ENCODE data around the gene PCSK1.

PCSK1 gene

GRCh38 chr5:96433066-96433447 lies at the start of gene PCSK1:
PCSK1 (minus strand) TSS chr5:96433248; CDS start chr5:96433042, 206 bp downstream.
- peak within 1 kb of the TSS; percentile 31 for H3K4me3 ChIP-seq (ENCODE audit: low read depth, low read length)
- TF ChIP-seq, protein P1, sequence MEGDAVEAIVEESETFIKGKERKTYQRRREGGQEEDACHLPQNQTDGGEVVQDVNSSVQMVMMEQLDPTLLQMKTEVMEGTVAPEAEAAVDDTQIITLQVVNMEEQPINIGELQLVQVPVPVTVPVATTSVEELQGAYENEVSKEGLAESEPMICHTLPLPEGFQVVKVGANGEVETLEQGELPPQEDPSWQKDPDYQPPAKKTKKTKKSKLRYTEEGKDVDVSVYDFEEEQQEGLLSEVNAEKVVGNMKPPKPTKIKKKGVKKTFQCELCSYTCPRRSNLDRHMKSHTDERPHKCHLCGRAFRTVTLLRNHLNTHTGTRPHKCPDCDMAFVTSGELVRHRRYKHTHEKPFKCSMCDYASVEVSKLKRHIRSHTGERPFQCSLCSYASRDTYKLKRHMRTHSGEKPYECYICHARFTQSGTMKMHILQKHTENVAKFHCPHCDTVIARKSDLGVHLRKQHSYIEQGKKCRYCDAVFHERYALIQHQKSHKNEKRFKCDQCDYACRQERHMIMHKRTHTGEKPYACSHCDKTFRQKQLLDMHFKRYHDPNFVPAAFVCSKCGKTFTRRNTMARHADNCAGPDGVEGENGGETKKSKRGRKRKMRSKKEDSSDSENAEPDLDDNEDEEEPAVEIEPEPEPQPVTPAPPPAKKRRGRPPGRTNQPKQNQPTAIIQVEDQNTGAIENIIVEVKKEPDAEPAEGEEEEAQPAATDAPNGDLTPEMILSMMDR (IDR thresholded peaks at IDR 0.05; ENCODE audit: borderline replicate concordance, insufficient read depth, low read depth, low read length), result no peak

DNA sequence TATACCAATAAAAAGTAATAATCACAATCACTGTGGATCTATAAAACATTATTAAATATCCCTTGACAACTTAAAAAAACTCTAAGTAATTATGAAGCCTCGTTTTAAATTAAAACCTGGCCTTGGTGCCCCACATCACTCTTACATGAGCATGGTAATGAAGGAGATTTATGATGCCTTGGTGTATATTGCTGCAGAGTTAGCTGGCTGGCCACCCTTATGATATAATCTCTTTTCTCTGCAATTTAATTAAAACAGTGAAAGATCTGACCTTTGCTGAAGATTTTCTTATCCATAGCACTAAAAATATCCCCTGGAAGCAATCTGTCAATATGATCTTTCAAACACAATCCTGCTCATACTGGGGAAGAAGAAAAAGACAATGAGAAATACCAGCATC lies 48.8 kb upstream of the PCSK1 start:
- no peak overlapping the region for H3K4me3 ChIP-seq (ENCODE audit: low read depth, low read length)
- TF ChIP-seq, protein P1 (IDR thresholded peaks at IDR 0.05; ENCODE audit: borderline replicate concordance, insufficient read depth, low read depth, low read length), result no peak

GRCh38 chr5:96481009-96481786 lies 48.1 kb upstream of the PCSK1 start:
- TF ChIP-seq, protein P1 (IDR thresholded peaks at IDR 0.05; ENCODE audit: borderline replicate concordance, insufficient read depth, low read depth, low read length), result no peak

GRCh38 chr5:96478983-96479382 lies 45.9 kb upstream of the PCSK1 start:
- H3K4me3 ChIP-seq (ENCODE audit: low read depth, low read length), result no peak overlapping the region
- TF ChIP-seq, protein P1 (IDR thresholded peaks at IDR 0.05; ENCODE audit: borderline replicate concordance, insufficient read depth, low read depth, low read length), result no peak

More at GRCh38 chr5:96481009-96481786, 48.1 kb upstream of the PCSK1 start:
- no peak overlapping the region for H3K4me3 ChIP-seq (ENCODE audit: low read depth, low read length)

DNA sequence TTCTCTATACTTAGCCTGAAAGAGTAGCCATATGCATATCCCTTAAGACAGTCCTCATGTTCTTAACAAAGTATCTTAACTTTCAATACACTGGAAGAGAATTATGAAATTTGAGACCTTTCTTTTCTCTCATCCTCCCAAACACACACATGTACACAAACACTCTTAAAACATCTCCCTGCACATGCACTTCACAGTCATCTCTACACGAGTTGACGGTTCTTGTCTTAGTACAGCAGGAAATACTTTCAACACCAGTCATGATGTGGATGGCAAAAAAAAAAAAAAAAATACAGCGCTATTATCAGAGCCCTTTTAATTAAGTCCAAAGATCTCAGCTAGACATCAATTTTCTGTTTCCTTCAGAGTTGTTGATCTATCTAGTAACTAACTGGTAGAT lies 43.6 kb upstream of the PCSK1 start:
- no peak overlapping the region for H3K4me3 ChIP-seq (ENCODE audit: low read depth, low read length)
- TF ChIP-seq, protein P1 (IDR thresholded peaks at IDR 0.05; ENCODE audit: borderline replicate concordance, insufficient read depth, low read depth, low read length), result no peak

DNA sequence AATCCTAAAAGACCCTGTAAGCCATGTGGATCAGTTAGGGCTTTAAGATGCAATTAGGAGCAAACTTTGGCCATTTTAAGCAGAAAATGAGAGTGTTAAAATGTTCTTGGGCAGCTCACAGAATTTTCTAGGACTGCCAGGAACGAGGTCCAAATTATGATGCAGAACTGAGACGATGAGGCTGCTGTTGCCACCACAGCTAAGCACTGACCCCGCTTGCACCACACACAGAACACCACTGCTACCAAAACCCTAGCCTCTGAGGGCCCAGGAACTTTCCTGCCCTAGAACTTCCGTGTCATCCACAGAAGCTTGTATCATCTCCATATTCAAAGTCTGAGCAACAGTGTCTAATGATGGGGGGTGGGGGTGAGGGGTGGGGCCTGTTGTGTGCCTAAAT lies 41.0 kb upstream of the PCSK1 start:
- TF ChIP-seq, protein P1 (IDR thresholded peaks at IDR 0.05; ENCODE audit: borderline replicate concordance, insufficient read depth, low read depth, low read length), result no peak
- no peak overlapping the region for H3K4me3 ChIP-seq (ENCODE audit: low read depth, low read length)

GRCh38 chr5:96473155-96473554 lies 40.1 kb upstream of the PCSK1 start:
- H3K4me3 ChIP-seq (ENCODE audit: low read depth, low read length), result no peak overlapping the region

More at GRCh38 chr5:96473155-96473554, 40.1 kb upstream of the PCSK1 start:
- TF ChIP-seq, protein P1 (IDR thresholded peaks at IDR 0.05; ENCODE audit: borderline replicate concordance, insufficient read depth, low read depth, low read length), result no peak

All from GM12875 (cell line).